Measurements from ENCODE around the gene TJP1. TPM values are rescaled to one million over a fixed set of nuclear protein-coding genes. Genes with fewer than 3 reads are reported as not detected.
"Not testable (repeated sequence)": the region's sequence is repeated elsewhere in the genome, so short reads cannot be mapped to it uniquely, and the experiment has no call there.

TJP1 gene
- total RNA-seq, 4 donors from 2014 or later: 72.4 to 191 (median 136) TPM

- Histone ChIP-seq H3K9me3 (peaks cover 0 to under 1% of the 10 kb centered on the region in 2 donors), H3K4me3 (no peak overlapping the region), H3K27me3 (no peaks in the 10 kb centered on the region), H3K27ac (no peak overlapping the region), H3K36me3 (no peaks in the 10 kb centered on the region), H3K4me1 (no peaks in the 10 kb centered on the region)
- TF ChIP-seq POLR2A (IDR thresholded peaks at IDR 0.05) (no peak), CTCF (IDR thresholded peaks at IDR 0.05) (no peak)
- no peak for DNase-seq
- intact Hi-C loops (cut with DNase I; ENCODE audit: low total_unique reads): no loop called here
Observed at GRCh38 chr15:29699791-29700190, 122.5 kb downstream of the TJP1 start.

- intact Hi-C loops (cut with DNase I; ENCODE audit: low total_unique reads): no loop called here
- Histone ChIP-seq H3K27ac (no peak overlapping the region), H3K27me3 (no peaks in the 10 kb centered on the region), H3K9me3 (peaks cover 0 to 3% of the 10 kb centered on the region in 2 donors), H3K4me3 (no peak overlapping the region), H3K36me3 (no peaks in the 10 kb centered on the region), H3K4me1 (no peaks in the 10 kb centered on the region)
- no peak for DNase-seq
- TF ChIP-seq CTCF (IDR thresholded peaks at IDR 0.05): no peak
- no peak for TF ChIP-seq POLR2A (IDR thresholded peaks at IDR 0.05)
Observed at GRCh38 chr15:29698030-29698701, 124.1 kb downstream of the TJP1 start.

- Histone ChIP-seq H3K36me3 (no peaks in the 10 kb centered on the region), H3K4me3 (no peak overlapping the region), H3K9me3 (peaks cover 0 to 3% of the 10 kb centered on the region in 2 donors)
Observed at GRCh38 chr15:29696950-29697738, 125.1 kb downstream of the TJP1 start.

GRCh38 chr15:29696506-29696905, 125.8 kb downstream of the TJP1 start:
- H3K4me3 ChIP-seq; H3K9me3 ChIP-seq; H3K27me3 ChIP-seq; H3K27ac ChIP-seq; H3K36me3 ChIP-seq; H3K4me1 ChIP-seq; intact Hi-C loops (cut with DNase I; ENCODE audit: low total_unique reads); DNase-seq: not testable (repeated sequence)

More at GRCh38 chr15:29696950-29697738, 125.1 kb downstream of the TJP1 start:
- TF ChIP-seq CTCF (IDR thresholded peaks at IDR 0.05) (no peak), POLR2A (IDR thresholded peaks at IDR 0.05) (no peak)
- intact Hi-C loops (cut with DNase I; ENCODE audit: low total_unique reads): no loop called here
- no peak for DNase-seq
- no peaks in the 10 kb centered on the region for H3K4me1 ChIP-seq
- H3K27ac ChIP-seq: no peak overlapping the region
- H3K27me3 ChIP-seq: no peaks in the 10 kb centered on the region

- H3K27ac ChIP-seq: no peak overlapping the region
- intact Hi-C loops (cut with DNase I; ENCODE audit: low total_unique reads): no loop called here
- H3K9me3 ChIP-seq: peaks cover 0 to 3% of the 10 kb centered on the region in 2 donors
- DNase-seq: no peak
- no peak overlapping the region for H3K4me3 ChIP-seq
- H3K27me3 ChIP-seq: no peaks in the 10 kb centered on the region
- no peaks in the 10 kb centered on the region for H3K4me1 ChIP-seq
- no peak for TF ChIP-seq POLR2A (IDR thresholded peaks at IDR 0.05)
- H3K36me3 ChIP-seq: no peaks in the 10 kb centered on the region
Observed at GRCh38 chr15:29695489-29696167, 126.6 kb downstream of the TJP1 start.

- DNase-seq: no peak
- intact Hi-C loops (cut with DNase I; ENCODE audit: low total_unique reads): no loop called here
- Histone ChIP-seq H3K27me3 (no peaks in the 10 kb centered on the region), H3K36me3 (no peaks in the 10 kb centered on the region), H3K4me1 (no peaks in the 10 kb centered on the region), H3K4me3 (no peak overlapping the region), H3K9me3 (peaks cover 0 to 3% of the 10 kb centered on the region in 2 donors), H3K27ac (no peak overlapping the region)
- no peak for TF ChIP-seq CTCF (IDR thresholded peaks at IDR 0.05)
- no peak for TF ChIP-seq POLR2A (IDR thresholded peaks at IDR 0.05)
Observed at GRCh38 chr15:29693225-29693624, 129.0 kb downstream of the TJP1 start.
